Vagina (tissue), 2 donors: Measurements from ENCODE around the gene CGNL1. TPM values are rescaled to one million over a fixed set of nuclear protein-coding genes. Genes with fewer than 3 reads are reported as not detected.

Experiments
- DNase-seq, 2 donors: peaks; one replicate each; pipeline ENCODE4 v3.0.0-alpha.2; 2017; ENCODE audit errors: extremely low spot score in 2 of 2
- H3K27ac ChIP-seq: fragments of 200-600 bp; sonication (generic); one replicate; pipeline ENCODE4 v1.5.1; 2019
- H3K27me3 ChIP-seq: fragments of 200-600 bp; sonication (generic); one replicate; pipeline ENCODE4 v1.5.1; 2019
- H3K36me3 ChIP-seq, 2 donors: fragments of 200-600 bp; sonication (generic); one replicate each; pipeline ENCODE4 v1.5.1; 2017 to 2019
- H3K4me1 ChIP-seq: fragments of 200-600 bp; sonication (generic); one replicate; pipeline ENCODE4 v1.5.1; 2019
- H3K4me3 ChIP-seq, 2 donors: fragments of 200-600 bp; sonication (generic); 1 replicate in 1 of 2; 2 replicates in 1 of 2; pipeline ENCODE4 v1.5.1; 2016 to 2019
- H3K9me3 ChIP-seq: fragments of 200-600 bp; sonication (generic); one replicate; pipeline ENCODE4 v1.5.1; 2019
- POLR2A ChIP-seq, 2 donors: fragments of 450-650 bp; IDR thresholded peaks; one replicate each; pipeline ENCODE4 v1.6.1; 2017; ENCODE audit warnings: antibody characterized with exemption in 2 of 2, mild to moderate bottlenecking in 2 of 2, moderate library complexity in 2 of 2
- POLR2AphosphoS5 ChIP-seq, 2 donors: sonication (generic); formaldehyde crosslinking; IDR thresholded peaks; one replicate each; pipeline ENCODE4 v1.9.0; 2017; ENCODE audit warnings: antibody characterized with exemption in 2 of 2, mild to moderate bottlenecking in 2 of 2, low read depth in 1 of 2; ENCODE audit not compliant: insufficient read depth in 1 of 2
- intact Hi-C: fragments of 100-400 bp; cut with DNase I; formaldehyde crosslinking; loops from one replicate; pipeline ENCODE4 v1.15.1; 2023
- total RNA-seq: library from RNA; depleted of rRNA; stranded (reverse); fragments of >200 nt; gene quantifications from one replicate; pipeline ENCODE4 v1.2.3, GENCODE V29; 2016
- TF ChIP-seq, protein P1 (sequence below), 3 experiments: fragments of 450-650 bp in 2 of 3; fragments of 200-600 bp in 1 of 3; sonication (generic) in 1 of 3; IDR thresholded peaks; one replicate each; pipeline ENCODE4 v1.5.1; 2017 to 2019; ENCODE audit warnings: antibody characterized with exemption in 3 of 3, mild to moderate bottlenecking in 2 of 3, moderate library complexity in 2 of 3

CGNL1 gene
- total RNA-seq, 1 donor from 2014 or later: 38.3 TPM

DNA sequence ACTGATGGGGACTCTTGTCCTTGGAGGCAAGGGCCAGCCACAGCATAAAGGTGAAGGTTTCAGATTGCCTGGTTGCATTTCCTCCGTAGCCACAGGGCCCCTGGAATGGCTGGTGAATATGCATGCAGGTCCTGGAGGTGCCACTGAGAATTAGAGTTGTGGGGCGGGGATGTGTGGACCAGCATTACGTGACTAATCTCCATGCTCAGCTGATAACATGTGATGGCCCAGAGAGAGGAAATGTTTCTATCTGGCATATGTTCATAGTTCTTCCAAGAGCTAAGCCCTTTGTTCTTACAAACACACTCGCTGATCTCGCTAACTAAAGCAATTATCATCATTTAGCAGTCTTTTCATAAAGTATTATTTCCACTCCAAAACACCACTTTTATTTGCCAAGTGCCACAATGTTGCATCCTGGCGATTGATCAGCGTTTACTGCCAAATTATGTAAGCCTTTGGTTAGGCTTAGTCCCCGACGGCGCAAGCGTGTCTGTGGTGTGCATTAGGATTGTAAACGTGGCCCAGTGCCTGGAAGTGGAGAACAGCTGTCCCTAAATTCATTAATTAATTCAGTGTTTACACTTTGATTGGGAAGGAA is 55.9 kb downstream of the CGNL1 start:
- Histone ChIP-seq H3K27ac (no peak overlapping the region), H3K4me3 (no peak overlapping the region), H3K4me1 (peaks cover 10% of the 10 kb centered on the region), H3K36me3 (no peaks in the 10 kb centered on the region), H3K27me3 (no peaks in the 10 kb centered on the region), H3K9me3 (no peaks in the 10 kb centered on the region)
- TF ChIP-seq POLR2AphosphoS5 (IDR thresholded peaks at IDR 0.05; ENCODE audit: insufficient read depth in 1 of 2, low read depth in 1 of 2) (no peak), POLR2A (IDR thresholded peaks at IDR 0.05) (no peak)
- TF ChIP-seq, protein P1, sequence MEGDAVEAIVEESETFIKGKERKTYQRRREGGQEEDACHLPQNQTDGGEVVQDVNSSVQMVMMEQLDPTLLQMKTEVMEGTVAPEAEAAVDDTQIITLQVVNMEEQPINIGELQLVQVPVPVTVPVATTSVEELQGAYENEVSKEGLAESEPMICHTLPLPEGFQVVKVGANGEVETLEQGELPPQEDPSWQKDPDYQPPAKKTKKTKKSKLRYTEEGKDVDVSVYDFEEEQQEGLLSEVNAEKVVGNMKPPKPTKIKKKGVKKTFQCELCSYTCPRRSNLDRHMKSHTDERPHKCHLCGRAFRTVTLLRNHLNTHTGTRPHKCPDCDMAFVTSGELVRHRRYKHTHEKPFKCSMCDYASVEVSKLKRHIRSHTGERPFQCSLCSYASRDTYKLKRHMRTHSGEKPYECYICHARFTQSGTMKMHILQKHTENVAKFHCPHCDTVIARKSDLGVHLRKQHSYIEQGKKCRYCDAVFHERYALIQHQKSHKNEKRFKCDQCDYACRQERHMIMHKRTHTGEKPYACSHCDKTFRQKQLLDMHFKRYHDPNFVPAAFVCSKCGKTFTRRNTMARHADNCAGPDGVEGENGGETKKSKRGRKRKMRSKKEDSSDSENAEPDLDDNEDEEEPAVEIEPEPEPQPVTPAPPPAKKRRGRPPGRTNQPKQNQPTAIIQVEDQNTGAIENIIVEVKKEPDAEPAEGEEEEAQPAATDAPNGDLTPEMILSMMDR (IDR thresholded peaks at IDR 0.05): no peak
- intact Hi-C loops: no loop called here
- DNase-seq: peak in 1 of 2 donors; percentile 83

DNA sequence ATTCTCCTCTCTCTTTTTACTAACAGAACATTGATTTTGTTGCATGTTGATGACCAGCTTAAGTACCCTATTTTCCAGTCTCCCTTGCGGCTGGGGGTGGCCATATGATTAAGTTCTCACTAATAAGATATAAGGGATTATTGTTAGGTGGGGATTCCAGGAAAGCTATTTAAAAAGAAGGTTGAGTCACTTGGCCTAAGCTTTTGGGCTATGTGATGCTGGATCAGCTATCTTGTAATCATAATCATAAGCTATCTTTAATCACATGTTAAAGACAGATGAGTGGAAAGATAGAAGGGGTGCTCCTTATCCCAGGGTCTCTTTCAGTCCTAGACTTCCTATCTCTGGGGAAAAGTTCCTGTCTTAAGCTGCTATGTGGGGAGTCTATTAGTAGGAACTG is 59.9 kb downstream of the CGNL1 start:
- Histone ChIP-seq H3K27me3 (no peaks in the 10 kb centered on the region), H3K4me1 (peaks cover 5% of the 10 kb centered on the region), H3K4me3 (no peak overlapping the region), H3K9me3 (no peaks in the 10 kb centered on the region), H3K36me3 (no peaks in the 10 kb centered on the region), H3K27ac (peak overlapping the region; percentile 21)
- intact Hi-C loops: no loop called here
- no peak for DNase-seq
- TF ChIP-seq POLR2AphosphoS5 (IDR thresholded peaks at IDR 0.05; ENCODE audit: insufficient read depth in 1 of 2, low read depth in 1 of 2): no peak
- no peak for TF ChIP-seq POLR2A (IDR thresholded peaks at IDR 0.05)
- TF ChIP-seq, protein P1 (IDR thresholded peaks at IDR 0.05): no peak

DNA sequence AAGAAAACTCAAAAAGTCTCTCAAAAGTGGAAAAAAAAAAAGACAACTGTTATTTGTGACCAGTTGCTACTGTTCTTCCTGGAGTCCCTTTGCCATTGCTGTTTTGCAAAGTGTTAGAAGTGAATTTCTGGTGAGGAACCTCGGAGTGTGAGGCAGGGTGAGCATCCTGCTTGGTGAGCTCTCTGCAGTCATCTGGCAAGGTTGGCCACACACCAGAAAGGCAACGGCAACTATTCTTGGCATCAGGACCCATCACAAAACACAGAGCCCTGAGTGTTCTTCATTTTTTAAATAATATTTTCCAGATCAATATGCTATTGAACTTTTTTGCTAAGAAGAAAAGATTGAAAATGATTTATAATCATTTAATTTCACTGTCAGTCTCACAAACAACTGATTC is 60.7 kb downstream of the CGNL1 start:
- Histone ChIP-seq H3K27me3 (no peaks in the 10 kb centered on the region), H3K9me3 (no peaks in the 10 kb centered on the region), H3K4me3 (no peak overlapping the region), H3K27ac (peak overlapping the region; percentile 11), H3K4me1 (peaks cover 5% of the 10 kb centered on the region), H3K36me3 (no peaks in the 10 kb centered on the region)
- peak in 1 of 2 donors; percentile 52 for DNase-seq
- intact Hi-C loops: no loop called here
- TF ChIP-seq, protein P1 (IDR thresholded peaks at IDR 0.05): no peak
- TF ChIP-seq POLR2AphosphoS5 (IDR thresholded peaks at IDR 0.05; ENCODE audit: insufficient read depth in 1 of 2, low read depth in 1 of 2) (no peak), POLR2A (IDR thresholded peaks at IDR 0.05) (no peak)

DNA sequence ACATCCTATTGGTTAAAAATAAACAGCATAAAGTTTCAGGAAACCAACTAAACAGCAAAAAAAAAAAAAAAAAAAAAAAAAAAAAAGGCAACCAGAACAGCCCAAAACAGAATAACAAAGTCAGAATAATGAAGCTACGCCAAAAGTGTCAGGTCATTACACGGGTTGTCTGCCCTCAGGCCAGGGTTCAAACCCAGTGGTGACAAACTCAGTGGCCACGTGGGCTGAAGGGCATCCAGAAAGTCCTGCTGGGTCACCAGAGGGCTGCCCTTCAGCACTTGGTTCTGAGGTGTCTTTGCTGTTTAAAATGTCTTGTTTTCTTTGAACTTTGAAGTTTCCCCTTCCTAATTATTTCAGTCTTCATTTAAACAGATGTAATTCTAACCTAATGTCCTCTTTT is 61.3 kb downstream of the CGNL1 start:
- no peaks in the 10 kb centered on the region for H3K9me3 ChIP-seq
- H3K27me3 ChIP-seq: no peaks in the 10 kb centered on the region
- no peaks in the 10 kb centered on the region for H3K36me3 ChIP-seq
- TF ChIP-seq, protein P1 (IDR thresholded peaks at IDR 0.05): no peak
- no peak for TF ChIP-seq POLR2A (IDR thresholded peaks at IDR 0.05)
- no peak for TF ChIP-seq POLR2AphosphoS5 (IDR thresholded peaks at IDR 0.05; ENCODE audit: insufficient read depth in 1 of 2, low read depth in 1 of 2)
- intact Hi-C loops: no loop called here
- peaks cover 5% of the 10 kb centered on the region for H3K4me1 ChIP-seq
- H3K4me3 ChIP-seq: no peak overlapping the region
- DNase-seq: peak in 1 of 2 donors; percentile 52
- no peak overlapping the region for H3K27ac ChIP-seq

DNA sequence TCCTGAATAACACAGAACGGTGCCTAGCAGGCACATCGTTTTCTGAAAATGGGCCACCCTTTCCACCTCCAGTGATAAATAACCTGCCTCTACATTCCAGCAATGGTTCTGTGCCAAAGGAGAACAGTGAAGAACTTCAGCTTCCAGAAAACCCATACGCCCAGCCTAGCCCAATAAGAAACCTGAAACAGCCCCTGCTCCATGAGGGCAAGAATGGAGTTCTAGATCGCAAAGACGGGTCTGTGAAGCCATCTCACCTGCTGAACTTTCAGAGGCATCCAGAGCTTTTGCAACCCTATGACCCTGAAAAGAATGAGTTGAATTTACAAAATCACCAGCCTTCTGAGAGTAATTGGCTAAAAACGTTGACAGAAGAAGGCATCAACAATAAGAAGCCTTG is 61.9 kb downstream of the CGNL1 start:
- H3K27ac ChIP-seq: no peak overlapping the region
- no peak overlapping the region for H3K4me3 ChIP-seq
- TF ChIP-seq POLR2AphosphoS5 (IDR thresholded peaks at IDR 0.05; ENCODE audit: insufficient read depth in 1 of 2, low read depth in 1 of 2) (no peak), POLR2A (IDR thresholded peaks at IDR 0.05) (no peak)
- TF ChIP-seq, protein P1 (IDR thresholded peaks at IDR 0.05): no peak
- H3K9me3 ChIP-seq: no peaks in the 10 kb centered on the region
- H3K36me3 ChIP-seq: no peaks in the 10 kb centered on the region
- intact Hi-C loops: no loop called here
- peak in 1 of 2 donors; percentile 71 for DNase-seq
- H3K27me3 ChIP-seq: no peaks in the 10 kb centered on the region
- peaks cover 5% of the 10 kb centered on the region for H3K4me1 ChIP-seq
